ENCODE measurements around the gene CERS1.

CERS1 gene

GRCh38 chr19:18869781-18870530 is 26.0 kb downstream of the CERS1 start:
- no peak for TF ChIP-seq CTCF (conservative IDR thresholded peaks at IDR 0.05; ENCODE audit: control insufficient read depth, insufficient read depth, low read depth, low read length)
- DNase-seq (ENCODE audit: low read depth), result no peak
- H3K4me3 ChIP-seq (ENCODE audit: control insufficient read depth, low read depth, low read length), result no peak overlapping the region

GRCh38 chr19:18869023-18869618 is 26.8 kb downstream of the CERS1 start:
- TF ChIP-seq CTCF (conservative IDR thresholded peaks at IDR 0.05; ENCODE audit: control insufficient read depth, insufficient read depth, low read depth, low read length), result no peak
- H3K4me3 ChIP-seq (ENCODE audit: control insufficient read depth, low read depth, low read length), result no peak overlapping the region
- no peak for DNase-seq (ENCODE audit: low read depth)

- no peak for TF ChIP-seq CTCF (conservative IDR thresholded peaks at IDR 0.05; ENCODE audit: control insufficient read depth, insufficient read depth, low read depth, low read length)
- no peak for DNase-seq (ENCODE audit: low read depth)
- H3K4me3 ChIP-seq (ENCODE audit: control insufficient read depth, low read depth, low read length), result no peak overlapping the region
These were observed 27.5 kb downstream of the CERS1 start for GRCh38 chr19:18868380-18869022.

GRCh38 chr19:18867751-18868150 is 28.2 kb downstream of the CERS1 start:
- H3K4me3 ChIP-seq (ENCODE audit: control insufficient read depth, low read depth, low read length), result no peak overlapping the region
- DNase-seq (ENCODE audit: low read depth), result no peak
- TF ChIP-seq CTCF (conservative IDR thresholded peaks at IDR 0.05; ENCODE audit: control insufficient read depth, insufficient read depth, low read depth, low read length), result no peak

GRCh38 chr19:18867199-18867598 is 28.8 kb downstream of the CERS1 start:
- no peak for TF ChIP-seq CTCF (conservative IDR thresholded peaks at IDR 0.05; ENCODE audit: control insufficient read depth, insufficient read depth, low read depth, low read length)
- H3K4me3 ChIP-seq (ENCODE audit: control insufficient read depth, low read depth, low read length), result no peak overlapping the region
- DNase-seq (ENCODE audit: low read depth), result no peak

- TF ChIP-seq CTCF (conservative IDR thresholded peaks at IDR 0.05; ENCODE audit: control insufficient read depth, insufficient read depth, low read depth, low read length), result no peak
- no peak for DNase-seq (ENCODE audit: low read depth)
- no peak overlapping the region for H3K4me3 ChIP-seq (ENCODE audit: control insufficient read depth, low read depth, low read length)
These were observed 29.2 kb downstream of the CERS1 start for GRCh38 chr19:18866800-18867123.

Data from fibroblast of mammary gland (primary cell).